Ramos (cell line): ENCODE measurements around the gene KCNMB1.
"Not testable (repeated sequence)": the region's sequence is repeated elsewhere in the genome, so short reads cannot be mapped to it uniquely, and the experiment has no call there.

Source experiments
- in situ Hi-C: fragments of 300-500 bp; cut with MboI; formaldehyde crosslinking; loops from one replicate; pipeline ENCODE4 v1.14.3; 2022; ENCODE audit warnings: low sequenced_read_pairs; ENCODE audit not compliant: unreplicated experiment

KCNMB1 gene

GRCh38 chr5:170382790-170383189, 6.4 kb downstream of the KCNMB1 start:
- in situ Hi-C loops, result no loop called here

GRCh38 chr5:170380361-170380951, 8.7 kb downstream of the KCNMB1 start:
- in situ Hi-C loops, result no loop called here

- in situ Hi-C loops, result no loop called here
These were observed 10.4 kb downstream of the KCNMB1 start for GRCh38 chr5:170378740-170379139.

- in situ Hi-C loops, result no loop called here
These were observed 12.1 kb downstream of the KCNMB1 start for GRCh38 chr5:170377027-170377426.

GRCh38 chr5:170376526-170376925, 12.6 kb downstream of the KCNMB1 start:
- in situ Hi-C loops, result not testable (repeated sequence)

- in situ Hi-C loops, result no loop called here
These were observed 13.9 kb downstream of the KCNMB1 start for GRCh38 chr5:170375283-170375682.

- in situ Hi-C loops, result no loop called here
These were observed 16.2 kb downstream of the KCNMB1 start for GRCh38 chr5:170372971-170373370.

- in situ Hi-C loops, result no loop called here
These were observed 20.6 kb downstream of the KCNMB1 start for GRCh38 chr5:170368586-170368985.

GRCh38 chr5:170366276-170366675, 22.9 kb downstream of the KCNMB1 start:
- in situ Hi-C loops, result no loop called here

- in situ Hi-C loops, result no loop called here
These were observed 23.3 kb downstream of the KCNMB1 start for GRCh38 chr5:170365831-170366230.

GRCh38 chr5:170365011-170365410, 24.2 kb downstream of the KCNMB1 start:
- in situ Hi-C loops, result no loop called here

- in situ Hi-C loops, result no loop called here
These were observed 25.5 kb downstream of the KCNMB1 start for GRCh38 chr5:170363671-170364070.

GRCh38 chr5:170362656-170363055, 26.5 kb downstream of the KCNMB1 start:
- in situ Hi-C loops, result no loop called here

GRCh38 chr5:170362102-170362501, 27.1 kb downstream of the KCNMB1 start:
- in situ Hi-C loops, result no loop called here

- in situ Hi-C loops, result no loop called here
These were observed 27.6 kb downstream of the KCNMB1 start for GRCh38 chr5:170361616-170362015.

GRCh38 chr5:170361116-170361515, 28.1 kb downstream of the KCNMB1 start:
- in situ Hi-C loops, result no loop called here

- in situ Hi-C loops, result no loop called here
These were observed 28.5 kb downstream of the KCNMB1 start for GRCh38 chr5:170360709-170361108.

- in situ Hi-C loops, result no loop called here
These were observed 31.2 kb downstream of the KCNMB1 start for GRCh38 chr5:170357955-170358444.

- in situ Hi-C loops, result no loop called here
These were observed 33.5 kb downstream of the KCNMB1 start for GRCh38 chr5:170355601-170356098.

GRCh38 chr5:170353961-170354360, 35.2 kb downstream of the KCNMB1 start:
- in situ Hi-C loops, result no loop called here

GRCh38 chr5:170353011-170353761, 36.0 kb downstream of the KCNMB1 start:
- in situ Hi-C loops, result no loop called here
